Ammon's horn (tissue), 1 donor: ENCODE results near the gene CDH13.

Source experiments
- DNase-seq: peaks from one replicate; pipeline ENCODE4 v3.0.0-alpha.2; 2016; ENCODE audit warnings: low spot score

CDH13 gene

DNA sequence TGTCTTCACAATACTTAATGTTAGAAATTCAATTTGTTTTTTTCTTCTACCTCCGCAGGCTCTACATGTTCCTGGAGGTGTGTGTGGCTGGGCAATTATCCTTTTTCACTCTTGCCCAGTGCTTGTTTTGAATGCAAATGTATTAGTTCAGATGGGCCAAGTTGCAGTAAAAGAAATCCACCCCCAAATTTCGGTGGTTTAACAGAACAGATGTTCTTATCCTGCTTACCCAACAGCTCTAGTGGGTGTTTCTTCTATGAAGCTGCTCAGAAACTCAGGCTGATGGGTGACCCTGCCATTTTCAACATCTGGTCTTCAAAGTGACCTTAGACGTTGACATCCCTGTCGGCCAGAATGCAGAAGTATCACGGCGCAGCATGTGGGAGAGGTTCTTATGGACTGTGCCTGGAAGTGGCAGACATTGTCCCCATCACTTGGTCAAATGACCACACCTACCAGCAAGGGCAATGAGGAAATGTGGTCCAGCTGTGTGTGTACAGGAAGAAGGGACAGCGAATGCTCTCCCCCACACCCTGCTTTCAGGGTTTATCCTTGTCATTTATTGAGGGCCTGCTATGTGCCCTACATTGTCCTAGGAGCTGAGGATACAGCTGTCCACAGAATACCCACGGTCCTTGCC is 157.3 kb downstream of the CDH13 start:
- no peak for DNase-seq

DNA sequence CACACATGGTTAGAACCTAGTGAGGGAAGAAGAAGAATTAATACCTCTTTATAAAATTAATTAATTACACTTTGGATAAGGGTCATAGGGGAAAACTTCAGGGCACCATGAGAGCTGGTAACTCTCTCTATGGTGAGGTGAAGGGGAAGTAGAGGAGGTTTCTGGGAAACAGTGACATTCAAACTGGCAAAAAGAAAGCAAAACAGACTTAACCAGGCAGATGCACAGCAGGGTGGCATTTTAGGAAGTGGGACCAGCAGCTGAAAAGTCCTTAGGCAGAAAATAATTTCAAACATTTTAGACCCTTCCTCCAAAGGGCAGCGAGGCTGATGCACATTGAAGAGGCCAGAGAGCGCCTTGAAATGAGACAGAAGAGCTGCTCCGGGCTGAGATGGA is 157.8 kb downstream of the CDH13 start:
- DNase-seq, result no peak

DNA sequence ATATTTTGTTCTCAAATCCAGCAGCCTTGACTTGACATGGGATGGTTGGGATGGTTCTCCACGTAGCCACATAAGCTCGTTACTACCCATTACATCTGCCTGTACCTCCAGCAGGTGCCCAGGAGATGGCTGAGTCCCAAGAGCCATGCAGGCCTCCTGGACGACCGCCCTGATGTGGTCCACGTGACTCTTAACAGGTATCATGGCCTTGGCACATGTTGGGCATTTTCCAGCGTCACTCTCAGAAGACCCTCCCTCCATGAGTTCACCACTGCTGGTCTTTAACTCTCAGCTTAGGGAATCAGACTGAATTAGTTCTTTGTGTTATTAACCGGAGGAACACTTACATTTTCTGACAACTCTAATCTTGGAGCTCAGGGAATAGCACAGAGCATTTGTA is 161.5 kb downstream of the CDH13 start:
- DNase-seq, result no peak

- no peak for DNase-seq
These were observed 162.2 kb downstream of the CDH13 start for GRCh38 chr16:82788919-82789318.

GRCh38 chr16:82792693-82793092 is 165.9 kb downstream of the CDH13 start:
- DNase-seq, result no peak

DNA sequence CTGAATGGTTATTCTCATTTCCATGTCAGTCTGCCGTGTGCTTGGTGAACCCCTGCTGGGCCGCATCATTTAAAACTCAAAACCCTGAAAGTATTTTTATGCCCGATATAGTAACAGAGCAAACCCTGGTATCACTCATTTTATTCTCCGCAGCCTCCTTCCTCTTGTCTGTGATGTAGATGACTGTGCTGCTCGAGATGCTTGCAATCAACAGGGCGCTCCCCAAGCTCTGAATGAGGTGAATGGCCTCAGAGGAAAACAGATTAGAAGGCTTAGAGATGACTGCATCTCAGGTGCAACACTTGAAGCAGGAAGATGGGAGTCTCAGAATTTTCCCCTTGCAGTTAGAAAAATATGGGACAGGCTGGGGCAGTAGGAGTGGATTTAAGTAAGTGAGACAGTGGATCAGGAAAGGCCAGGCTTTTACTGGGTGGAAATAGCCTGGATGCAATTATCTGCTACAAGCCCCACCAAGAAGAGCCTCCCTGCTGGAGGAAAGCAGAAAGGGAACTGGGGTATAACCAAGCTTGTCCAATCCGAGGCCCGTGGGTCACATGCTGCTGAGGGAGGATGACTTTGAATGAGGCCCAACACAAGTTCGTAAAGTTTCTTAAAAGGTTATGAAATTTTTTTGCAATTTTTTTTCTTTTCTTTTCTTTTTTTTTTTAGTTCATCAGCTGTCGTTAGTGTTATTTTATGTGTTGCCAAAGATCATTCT is 166.9 kb downstream of the CDH13 start:
- DNase-seq, result no peak

GRCh38 chr16:82796047-82796446 is 169.3 kb downstream of the CDH13 start:
- no peak for DNase-seq

DNA sequence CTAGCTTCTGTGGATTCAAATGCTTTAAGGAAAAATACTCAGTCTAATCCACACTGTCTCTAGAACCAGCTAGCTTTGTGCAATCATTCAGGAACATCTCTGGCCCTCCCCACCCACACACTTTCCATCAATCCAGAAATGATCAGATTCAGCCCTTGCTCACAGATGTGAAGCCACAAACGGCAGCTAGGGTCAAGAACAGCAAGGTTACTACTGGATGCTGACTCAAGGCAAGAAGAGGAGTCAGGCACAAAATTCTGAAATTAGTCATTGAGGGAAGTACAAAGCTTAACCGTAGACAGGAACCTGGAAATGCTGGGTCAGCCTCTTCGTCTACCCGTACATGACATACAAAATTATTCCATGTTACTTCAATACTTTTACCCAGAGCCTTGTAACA is 174.6 kb downstream of the CDH13 start:
- DNase-seq, result no peak

- DNase-seq, result peak; percentile 56
These were observed 179.1 kb downstream of the CDH13 start for GRCh38 chr16:82805866-82806265.

GRCh38 chr16:82807311-82807710 is 180.5 kb downstream of the CDH13 start:
- no peak for DNase-seq

GRCh38 chr16:82808036-82808435 is 181.3 kb downstream of the CDH13 start:
- DNase-seq, result no peak

GRCh38 chr16:82810077-82810476 is 183.3 kb downstream of the CDH13 start:
- no peak for DNase-seq

- DNase-seq, result no peak
These were observed 187.3 kb downstream of the CDH13 start for GRCh38 chr16:82814059-82814458.

DNA sequence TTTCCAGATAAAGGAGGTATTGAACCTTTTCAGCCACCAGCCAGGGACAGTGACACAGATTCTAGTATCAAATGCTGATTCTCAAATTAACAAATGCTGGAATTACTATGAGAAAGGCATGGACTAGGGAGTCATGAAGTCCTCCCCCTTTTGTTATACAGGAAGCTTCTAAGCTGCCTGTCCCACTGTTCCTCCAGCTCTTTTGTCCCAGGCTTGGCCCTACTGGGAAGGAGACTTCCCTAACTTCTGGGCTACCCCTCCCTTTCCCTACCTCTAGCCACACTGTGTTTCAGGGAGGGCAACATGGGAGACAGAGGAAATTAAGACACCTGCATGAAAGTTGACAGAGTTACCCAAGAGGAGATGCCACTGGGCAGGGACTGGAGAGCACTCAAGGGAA is 192.5 kb downstream of the CDH13 start:
- no peak for DNase-seq

DNA sequence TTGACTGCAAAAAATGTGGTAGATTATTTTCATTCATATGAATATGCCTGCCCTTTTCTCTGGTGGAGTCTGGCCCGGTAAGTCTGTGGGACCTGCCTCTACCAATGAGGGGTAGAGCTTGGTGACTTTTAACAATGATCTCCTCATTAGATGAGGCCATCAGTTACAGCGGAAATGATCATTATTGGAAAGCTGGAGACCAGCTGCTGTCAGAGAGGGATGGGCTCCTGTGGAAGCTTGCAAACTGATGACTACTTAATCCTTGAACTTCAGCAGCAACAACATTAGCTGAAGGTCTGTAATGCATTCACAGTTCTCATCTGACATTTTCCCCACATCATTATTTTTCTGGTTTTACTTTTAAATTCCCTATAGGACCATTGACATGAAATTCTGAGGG is 194.1 kb downstream of the CDH13 start:
- DNase-seq, result no peak

DNA sequence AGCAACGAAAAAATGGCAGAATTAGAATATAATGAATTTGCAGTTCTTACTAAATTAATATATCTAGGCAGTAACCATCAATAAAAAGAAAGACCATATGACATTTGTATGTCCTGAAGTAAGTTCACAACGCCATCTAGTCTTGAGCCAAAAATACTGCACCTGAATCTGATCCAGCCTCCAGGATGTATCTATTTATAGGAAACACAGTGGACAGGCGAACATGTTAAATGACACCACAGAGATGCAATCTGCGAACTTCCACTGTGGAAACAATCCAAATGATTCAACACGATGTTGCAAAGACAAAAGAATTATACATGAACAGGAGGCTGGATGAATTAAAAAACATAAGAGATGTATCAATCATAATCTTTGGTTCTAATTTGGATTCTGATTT is 197.6 kb downstream of the CDH13 start:
- DNase-seq, result no peak

DNA sequence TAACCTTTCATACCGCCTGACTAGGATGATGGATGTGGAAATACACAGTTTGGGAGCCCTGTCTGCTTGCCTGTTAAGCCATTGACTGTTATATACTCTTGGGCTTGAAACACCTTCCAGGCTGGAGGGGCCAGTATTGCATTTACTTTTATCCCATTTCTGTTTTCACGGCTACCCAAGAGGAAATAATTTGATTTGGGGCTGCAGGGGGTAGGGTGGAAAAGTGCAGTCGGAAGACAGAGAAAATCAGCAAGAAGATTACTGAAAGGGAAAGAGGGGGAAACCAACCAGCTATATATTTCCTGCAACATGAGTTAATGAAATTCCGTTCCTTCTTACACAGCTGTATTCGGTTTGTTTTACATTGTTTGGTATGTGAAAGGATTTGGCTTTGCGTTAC is 202.5 kb downstream of the CDH13 start:
- no peak for DNase-seq

GRCh38 chr16:82830944-82831343 is 204.2 kb downstream of the CDH13 start:
- no peak for DNase-seq

- peak; percentile 46 for DNase-seq
These were observed 206.1 kb downstream of the CDH13 start for GRCh38 chr16:82832821-82833220.

DNA sequence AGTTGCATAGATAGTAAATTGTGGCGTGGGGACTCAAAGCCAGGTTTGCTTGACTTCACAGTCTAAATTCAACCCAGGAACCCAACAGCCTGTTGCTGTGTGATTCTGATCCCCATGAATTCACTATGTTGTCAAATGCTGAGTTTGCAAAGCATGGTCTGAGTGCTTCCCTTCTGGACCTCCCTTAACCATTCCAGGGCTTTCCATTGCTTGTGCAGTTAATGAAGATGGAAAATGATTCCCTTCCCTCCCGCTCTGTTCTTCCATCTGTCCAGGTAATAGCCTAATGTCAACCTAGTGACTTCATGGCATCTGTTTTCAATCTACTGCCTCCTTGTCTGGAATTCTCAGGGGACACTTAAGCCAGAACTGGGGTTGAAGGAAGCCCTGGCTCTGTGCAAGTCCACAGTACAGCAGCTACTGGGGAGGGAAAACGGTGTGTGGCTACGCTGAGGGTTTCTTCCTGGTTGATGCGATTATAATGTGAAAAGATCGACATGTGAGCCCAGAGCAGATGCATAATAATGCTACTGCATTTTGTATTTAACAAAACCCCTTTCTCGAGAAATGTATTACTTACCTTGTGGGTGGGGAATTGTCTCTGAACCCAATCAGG is 206.7 kb downstream of the CDH13 start:
- DNase-seq, result no peak

DNA sequence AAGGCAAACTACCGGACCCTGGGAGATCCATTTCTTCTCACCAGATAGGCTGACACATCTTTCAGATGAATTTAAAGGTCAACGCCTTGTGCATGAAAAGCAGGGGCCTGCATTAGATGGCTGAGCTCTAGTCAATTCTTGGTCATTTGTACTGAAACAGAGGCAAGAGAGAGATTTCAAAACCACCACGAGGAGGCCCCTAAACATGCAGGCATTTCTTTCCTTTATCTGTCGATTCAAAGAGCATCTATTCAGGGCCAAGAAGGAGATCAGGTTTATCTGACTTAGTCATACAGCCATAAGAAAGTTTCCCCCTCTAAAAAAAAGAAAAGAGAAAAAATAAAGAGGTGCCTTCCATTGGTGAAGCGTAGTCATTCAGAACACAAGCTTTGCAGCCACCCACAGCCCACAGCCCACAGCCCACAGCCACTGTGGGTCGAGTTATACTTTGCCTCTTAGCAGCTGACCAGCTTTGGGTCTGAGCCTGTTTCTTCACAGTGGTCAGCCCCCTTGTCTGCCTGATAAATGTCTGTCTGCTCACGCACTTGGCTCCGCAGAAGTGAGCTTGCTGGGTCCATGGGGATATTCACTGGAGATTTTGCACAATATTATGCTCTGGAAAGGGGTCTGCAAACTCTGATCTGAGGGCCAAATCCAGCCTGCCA is 207.5 kb downstream of the CDH13 start:
- DNase-seq, result no peak

DNA sequence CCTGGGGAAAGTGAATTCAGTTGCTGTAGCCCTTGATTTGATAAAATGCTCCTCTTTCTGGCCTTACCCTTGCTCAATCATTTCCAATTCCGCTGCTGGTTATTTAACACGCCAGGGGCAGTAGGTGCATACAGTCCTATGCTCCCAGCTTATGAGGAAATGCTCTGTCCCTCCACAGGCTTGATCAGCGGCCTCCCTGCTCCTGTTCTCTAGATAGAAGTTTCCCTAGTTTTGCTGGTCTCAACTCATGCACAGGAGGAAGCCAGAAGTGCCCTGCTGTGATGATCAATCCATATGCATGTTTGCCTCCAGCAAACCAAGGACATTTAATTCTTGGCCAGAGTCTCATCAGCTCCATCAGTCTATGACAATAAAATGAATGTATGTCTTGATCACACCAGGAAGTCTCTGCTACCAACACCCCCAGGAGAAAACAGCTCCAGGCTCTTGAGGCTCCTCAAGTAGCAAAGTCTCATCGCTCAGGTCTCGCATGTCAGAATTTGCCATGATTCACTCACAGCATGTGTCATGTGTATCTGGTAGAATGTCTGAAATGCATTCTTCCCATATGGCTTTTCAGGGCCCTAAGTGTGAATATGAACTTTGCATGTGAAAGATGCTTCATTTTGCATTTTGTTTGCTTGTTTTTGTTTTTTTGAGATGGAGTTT is 208.9 kb downstream of the CDH13 start:
- no peak for DNase-seq
